Activated CD4-positive, alpha-beta T cell treated with anti-CD3 and anti-CD28 coated beads for 24 hours (primary cell): ENCODE measurements around the gene GPR135.

ENCODE experiments used
- DNase-seq, 2 donors: peaks; one replicate each; pipeline ENCODE4 v3.0.0-alpha.2; 2020; ENCODE audit warnings: low read depth in 2 of 2

Gene GPR135

GRCh38 chr14:59422069-59422881 is 42.9 kb downstream of the GPR135 start:
- no peak for DNase-seq

GRCh38 chr14:59419303-59419702 is 45.9 kb downstream of the GPR135 start:
- no peak for DNase-seq

- no peak for DNase-seq
Observed at GRCh38 chr14:59417311-59417710, 47.9 kb downstream of the GPR135 start.

GRCh38 chr14:59415836-59416602 is 49.2 kb downstream of the GPR135 start:
- no peak for DNase-seq
